Activated CD4-positive, alpha-beta T cell treated with anti-CD3 and anti-CD28 coated beads for 36 hours (primary cell): ENCODE data around the gene CLEC2L. TPM values are rescaled to one million over a fixed set of nuclear protein-coding genes. Genes with fewer than 3 reads are reported as not detected.

Experiments used
- ATAC-seq: fragments of 200-7000 bp; cut with Tn5 transposase; one replicate; pipeline ENCODE4 v1.10.0; 2021; ENCODE audit warnings: mild to moderate bottlenecking, moderate library complexity
- CTCF ChIA-PET: fragments of 350-600 bp; sonication (Branson Sonifier 250); formaldehyde crosslinking; loops from one replicate; lab custom pipeline; 2021; ENCODE audit warnings: antibody characterized with exemption; lab: Charles Lee
- POLR2A ChIA-PET: fragments of 350-600 bp; sonication (Branson Sonifier 250); formaldehyde crosslinking; loops from one replicate; lab custom pipeline; 2021; ENCODE audit warnings: antibody characterized with exemption, inconsistent platforms; lab: Charles Lee
- DNase-seq: peaks from one replicate; pipeline ENCODE4 v3.0.0-alpha.2; 2020
- H3K27ac Mint-ChIP-seq: one replicate; pipeline ENCODE4 v1.8.0; 2021; ENCODE audit warnings: mixed read lengths
- H3K27me3 Mint-ChIP-seq: one replicate; pipeline ENCODE4 v1.8.0; 2021; ENCODE audit warnings: mixed read lengths
- H3K36me3 Mint-ChIP-seq: one replicate; pipeline ENCODE4 v1.8.0; 2021; ENCODE audit warnings: low read depth, mixed read lengths
- H3K4me1 Mint-ChIP-seq: one replicate; pipeline ENCODE4 v1.8.0; 2021; ENCODE audit warnings: mixed read lengths
- H3K4me3 Mint-ChIP-seq: one replicate; pipeline ENCODE4 v1.8.0; 2021; ENCODE audit warnings: mild to moderate bottlenecking, moderate library complexity, mixed read lengths
- H3K9me3 Mint-ChIP-seq: one replicate; pipeline ENCODE4 v1.8.0; 2021; ENCODE audit warnings: low read depth, mixed read lengths
- intact Hi-C, 2 experiments: fragments of 100-400 bp; cut with DNase I in 1 of 2; cut with micrococcal nuclease in 1 of 2; formaldehyde crosslinking; loops; one replicate each; pipeline versions ENCODE4 v1.14.2 to v1.15.1; 2022 to 2024; cut with DNase I, micrococcal nuclease
- total RNA-seq, 2 experiments: library from RNA; stranded (reverse); gene quantifications; one replicate each; pipeline ENCODE4 v1.2.3, GENCODE V29; 2021

Gene CLEC2L
- total RNA-seq, 2 experiments from 2014 or later: not detected

- peaks cover 2% of the 10 kb centered on the region for H3K4me1 Mint-ChIP-seq
- intact Hi-C loops: no loop called here
- DNase-seq (no peak), ATAC-seq (no peak)
- H3K27ac Mint-ChIP-seq: no peak overlapping the region
- no peak overlapping the region for H3K4me3 Mint-ChIP-seq
- ChIA-PET POLR2A (no interaction called here), CTCF (interaction anchor here (1.6 kb wide), 1 partner anchor 148 kb away, joined by 4 read pairs; no protein-coding TSS in a partner anchor)
- no peaks in the 10 kb centered on the region for H3K9me3 Mint-ChIP-seq
- H3K27me3 Mint-ChIP-seq: no peaks in the 10 kb centered on the region
- peaks cover 9% of the 10 kb centered on the region for H3K36me3 Mint-ChIP-seq
Observed at GRCh38 chr7:139582671-139583155, 59.2 kb downstream of the CLEC2L start.

- no peaks in the 10 kb centered on the region for H3K9me3 Mint-ChIP-seq
- intact Hi-C loops: no loop called here
- ATAC-seq (no peak), DNase-seq (no peak)
- peaks cover 13% of the 10 kb centered on the region for H3K36me3 Mint-ChIP-seq
- H3K27me3 Mint-ChIP-seq: no peaks in the 10 kb centered on the region
- no peak overlapping the region for H3K27ac Mint-ChIP-seq
- no peak overlapping the region for H3K4me3 Mint-ChIP-seq
- peaks cover 5% of the 10 kb centered on the region for H3K4me1 Mint-ChIP-seq
- POLR2A ChIA-PET: no interaction called here
- CTCF ChIA-PET: interaction anchor here (1.1 kb wide), 1 partner anchor 10 kb away, joined by 3 read pairs; no protein-coding TSS in a partner anchor
Observed at GRCh38 chr7:139583826-139584553, 60.5 kb downstream of the CLEC2L start.

GRCh38 chr7:139585042-139585441 lies 61.6 kb downstream of the CLEC2L start:
- POLR2A ChIA-PET: interaction anchor here (0.6 kb wide), 1 partner anchor 139 kb away, joined by 3 read pairs; no protein-coding TSS in a partner anchor
- CTCF ChIA-PET: interaction anchor here (0.6 to 1.5 kb wide), 4 partner anchors 11 to 87 kb away, joined by 3 to 10 read pairs (median 3); no protein-coding TSS in a partner anchor
- DNase-seq: no peak

GRCh38 chr7:139586286-139586685 lies 62.8 kb downstream of the CLEC2L start:
- Mint-ChIP-seq H3K27me3 (no peaks in the 10 kb centered on the region), H3K4me3 (no peak overlapping the region), H3K9me3 (no peaks in the 10 kb centered on the region), H3K27ac (no peak overlapping the region), H3K36me3 (peaks cover 13% of the 10 kb centered on the region), H3K4me1 (peaks cover 5% of the 10 kb centered on the region)
- CTCF ChIA-PET: interaction anchor here (0.6 to 1.5 kb wide), 2 partner anchors 16 to 42 kb away, joined by 4 to 10 read pairs; no protein-coding TSS in a partner anchor
- no peak for DNase-seq
- intact Hi-C loops: no loop called here
- POLR2A ChIA-PET: interaction anchor here (0.6 kb wide), 1 partner anchor 444 kb away, joined by 7 read pairs; no protein-coding TSS in a partner anchor
- ATAC-seq: no peak

More at GRCh38 chr7:139585042-139585441, 61.6 kb downstream of the CLEC2L start:
- ATAC-seq: no peak
- no peak overlapping the region for H3K27ac Mint-ChIP-seq
- intact Hi-C loops: no loop called here
- H3K27me3 Mint-ChIP-seq: no peaks in the 10 kb centered on the region
- H3K4me3 Mint-ChIP-seq: no peak overlapping the region
- no peaks in the 10 kb centered on the region for H3K9me3 Mint-ChIP-seq
- H3K36me3 Mint-ChIP-seq: peaks cover 13% of the 10 kb centered on the region
- peaks cover 5% of the 10 kb centered on the region for H3K4me1 Mint-ChIP-seq

GRCh38 chr7:139587535-139587934 lies 64.0 kb downstream of the CLEC2L start:
- no peak overlapping the region for H3K4me3 Mint-ChIP-seq
- ChIA-PET CTCF (interaction anchor here (2.1 kb wide), 1 partner anchor 14 kb away, joined by 7 read pairs; no protein-coding TSS in a partner anchor), POLR2A (no interaction called here)
- peaks cover 5% of the 10 kb centered on the region for H3K4me1 Mint-ChIP-seq
- peaks cover 12% of the 10 kb centered on the region for H3K36me3 Mint-ChIP-seq
- H3K27ac Mint-ChIP-seq: no peak overlapping the region
- no peaks in the 10 kb centered on the region for H3K27me3 Mint-ChIP-seq
- intact Hi-C loops: no loop called here
- DNase-seq (no peak), ATAC-seq (no peak)
- H3K9me3 Mint-ChIP-seq: no peaks in the 10 kb centered on the region

GRCh38 chr7:139588632-139589031 lies 65.1 kb downstream of the CLEC2L start:
- Mint-ChIP-seq H3K27ac (no peak overlapping the region), H3K4me3 (no peak overlapping the region)

GRCh38 chr7:139589474-139589873 lies 66.0 kb downstream of the CLEC2L start:
- H3K27me3 Mint-ChIP-seq: no peaks in the 10 kb centered on the region
- H3K27ac Mint-ChIP-seq: no peak overlapping the region
- no peak overlapping the region for H3K4me3 Mint-ChIP-seq
- intact Hi-C loops: no loop called here
- no peaks in the 10 kb centered on the region for H3K9me3 Mint-ChIP-seq
- ChIA-PET POLR2A (interaction anchor here (0.9 kb wide), 1 partner anchor 229 kb away, joined by 3 read pairs; no protein-coding TSS in a partner anchor), CTCF (interaction anchor here (0.6 to 1.8 kb wide), 6 partner anchors 12 to 155 kb away, joined by 3 to 6 read pairs (median 4); no protein-coding TSS in a partner anchor)
- H3K36me3 Mint-ChIP-seq: peaks cover 17% of the 10 kb centered on the region
- ATAC-seq (no peak), DNase-seq (no peak)
- peaks cover 3% of the 10 kb centered on the region for H3K4me1 Mint-ChIP-seq

More at GRCh38 chr7:139588632-139589031, 65.1 kb downstream of the CLEC2L start:
- Mint-ChIP-seq H3K9me3 (no peaks in the 10 kb centered on the region), H3K27me3 (no peaks in the 10 kb centered on the region), H3K4me1 (peaks cover 3% of the 10 kb centered on the region), H3K36me3 (peaks cover 14% of the 10 kb centered on the region)
- ATAC-seq (no peak), DNase-seq (no peak)
- ChIA-PET POLR2A (interaction anchor here (0.6 kb wide), 3 partner anchors 80 to 400 kb away, joined by 3 to 8 read pairs (median 3); no protein-coding TSS in a partner anchor), CTCF (interaction anchor here (0.6 to 2.1 kb wide), 5 partner anchors 11 to 154 kb away, joined by 3 to 7 read pairs (median 4); no protein-coding TSS in a partner anchor)
- intact Hi-C loops: no loop called here

GRCh38 chr7:139591550-139592195 lies 68.2 kb downstream of the CLEC2L start:
- POLR2A ChIA-PET: interaction anchor here (0.7 kb wide), 1 partner anchor 414 kb away, joined by 4 read pairs; no protein-coding TSS in a partner anchor
- no peaks in the 10 kb centered on the region for H3K27me3 Mint-ChIP-seq
- no peaks in the 10 kb centered on the region for H3K9me3 Mint-ChIP-seq
- CTCF ChIA-PET: interaction anchor here (0.5 to 2.8 kb wide), 4 partner anchors 10 to 411 kb away, joined by 3 to 11 read pairs (median 3); no protein-coding TSS in a partner anchor
- H3K4me3 Mint-ChIP-seq: no peak overlapping the region
- intact Hi-C loops: no loop called here
- DNase-seq (no peak), ATAC-seq (no peak)
- no peak overlapping the region for H3K27ac Mint-ChIP-seq
- H3K36me3 Mint-ChIP-seq: peaks cover 26% of the 10 kb centered on the region
- H3K4me1 Mint-ChIP-seq: peaks cover 3% of the 10 kb centered on the region

- H3K27ac Mint-ChIP-seq: no peak overlapping the region
- no peaks in the 10 kb centered on the region for H3K27me3 Mint-ChIP-seq
- ChIA-PET CTCF (interaction anchor here (0.6 to 2.8 kb wide), 3 partner anchors 9 to 459 kb away, joined by 3 to 11 read pairs (median 7); a partner anchor contains a TSS), POLR2A (no interaction called here)
- intact Hi-C loops: no loop called here
- no peak for ATAC-seq
- peaks cover 3% of the 10 kb centered on the region for H3K4me1 Mint-ChIP-seq
- H3K9me3 Mint-ChIP-seq: no peaks in the 10 kb centered on the region
- H3K36me3 Mint-ChIP-seq: peaks cover 32% of the 10 kb centered on the region
- no peak for DNase-seq
- H3K4me3 Mint-ChIP-seq: no peak overlapping the region
Observed at GRCh38 chr7:139592801-139593461, 69.4 kb downstream of the CLEC2L start.

- POLR2A ChIA-PET: no interaction called here
Observed at GRCh38 chr7:139594090-139594489, 70.6 kb downstream of the CLEC2L start.

More at GRCh38 chr7:139594090-139594489, 70.6 kb downstream of the CLEC2L start:
- Mint-ChIP-seq H3K27me3 (no peaks in the 10 kb centered on the region), H3K4me3 (no peak overlapping the region), H3K9me3 (no peaks in the 10 kb centered on the region), H3K27ac (no peak overlapping the region), H3K4me1 (no peaks in the 10 kb centered on the region), H3K36me3 (peaks cover 29% of the 10 kb centered on the region)
- intact Hi-C loops: no loop called here
- DNase-seq (no peak), ATAC-seq (no peak)
- CTCF ChIA-PET: interaction anchor here (0.7 to 2.8 kb wide), 3 partner anchors 8 to 423 kb away, joined by 3 to 11 read pairs (median 3); no protein-coding TSS in a partner anchor
